ENCODE data around the gene CRAT.

- TF ChIP-seq CTCF (IDR thresholded peaks at IDR 0.05): no peak
- no peak for TF ChIP-seq POLR2A (IDR thresholded peaks at IDR 0.05)
- no peak for TF ChIP-seq POLR2AphosphoS5 (IDR thresholded peaks at IDR 0.05)
- TF ChIP-seq EP300 (IDR thresholded peaks at IDR 0.05): no peak
Measured at GRCh38 chr9:129074106-129074505, 36.5 kb downstream of the CRAT start.

Data from stomach (tissue), 4 donors.